ENCODE measurements around the gene IRF5.
"Not testable (repeated sequence)": the region's sequence is repeated elsewhere in the genome, so short reads cannot be mapped to it uniquely, and the experiment has no call there.

Gene IRF5

GRCh38 chr7:128974241-128974934 lies 36.7 kb downstream of the IRF5 start:
- no peak for DNase-seq

- DNase-seq = no peak
These were observed 44.4 kb downstream of the IRF5 start for GRCh38 chr7:128982105-128982504.

DNA sequence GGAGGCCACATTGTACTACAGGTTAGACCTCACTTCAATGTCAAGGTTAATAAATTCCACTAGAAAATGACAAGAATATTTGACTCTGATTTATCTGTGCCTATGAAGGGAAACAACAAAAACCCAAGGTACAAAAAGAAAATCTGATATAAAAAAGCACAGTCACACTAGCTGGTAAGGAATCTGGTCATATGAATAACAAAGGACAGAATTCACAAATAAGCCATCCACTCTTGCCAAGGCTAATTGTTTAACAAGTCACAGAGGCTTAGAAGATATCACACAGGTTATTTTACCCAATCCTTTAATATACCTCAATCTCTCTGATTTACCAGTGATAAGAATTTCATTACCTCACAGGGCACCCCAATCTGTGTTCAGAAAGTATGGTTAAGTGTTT lies 47.9 kb downstream of the IRF5 start:
- no peak for DNase-seq

- no peak for DNase-seq
These were observed 48.9 kb downstream of the IRF5 start for GRCh38 chr7:128986609-128987008.

- no peak for DNase-seq
These were observed 50.6 kb downstream of the IRF5 start for GRCh38 chr7:128988372-128988771.

GRCh38 chr7:128989961-128990360 lies 52.2 kb downstream of the IRF5 start:
- no peak for DNase-seq

DNA sequence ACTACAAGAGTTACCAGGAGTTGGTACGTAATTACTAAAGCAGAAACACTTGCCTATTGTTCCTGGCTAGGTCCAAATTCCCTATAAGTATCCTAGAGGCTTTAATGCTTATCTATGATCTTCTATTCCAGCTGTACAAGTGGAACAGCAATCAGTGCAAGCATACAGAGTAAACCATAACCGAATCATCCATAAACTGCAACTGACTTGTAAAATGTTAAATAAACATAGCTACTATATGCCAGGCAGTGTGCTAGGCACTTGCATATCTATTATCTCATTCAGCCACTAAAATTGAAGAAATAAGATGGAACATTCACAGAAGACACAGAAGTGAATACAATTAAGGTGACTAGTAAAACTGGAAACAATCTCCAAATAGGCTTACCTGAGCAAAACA lies 55.7 kb downstream of the IRF5 start:
- DNase-seq = no peak

DNA sequence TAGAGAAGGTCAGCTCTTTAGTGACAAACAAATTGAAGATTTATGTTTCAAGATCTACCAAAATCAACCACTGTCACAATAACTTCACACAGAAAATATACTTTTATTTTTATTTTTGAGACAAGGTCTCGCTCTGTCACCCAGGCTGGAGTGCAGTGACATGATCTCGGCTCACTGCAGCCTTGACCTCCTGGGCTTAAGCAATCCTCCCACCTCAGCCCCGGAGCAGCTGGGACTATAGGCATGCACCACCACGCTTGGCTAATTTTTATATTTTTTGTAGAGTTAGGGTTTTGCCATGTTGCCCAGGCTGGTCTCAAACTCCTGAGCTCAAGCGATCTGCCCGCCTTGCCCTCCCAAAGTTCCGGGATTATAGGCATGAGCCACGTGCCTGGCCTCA lies 56.8 kb downstream of the IRF5 start:
- not testable (repeated sequence) for DNase-seq

DNA sequence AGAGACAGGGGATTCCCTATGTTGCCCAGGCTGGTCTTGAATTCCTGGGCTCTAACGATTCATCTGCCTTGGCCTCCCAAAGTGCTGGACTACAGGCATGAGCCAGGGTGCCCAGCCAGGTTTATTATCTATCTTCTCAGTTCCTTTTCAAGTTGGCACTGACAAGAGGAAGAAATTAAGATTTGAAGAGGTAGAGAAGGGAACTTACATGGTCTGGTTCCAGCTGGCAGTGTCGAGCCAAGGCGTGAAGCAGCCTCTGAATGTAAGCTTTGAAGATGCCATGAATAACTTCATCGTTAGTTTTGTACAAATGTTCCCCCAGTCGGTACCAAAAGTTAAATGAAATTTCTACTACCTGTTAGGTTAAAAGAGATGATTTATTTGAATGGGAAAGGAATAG lies 59.5 kb downstream of the IRF5 start:
- no peak for DNase-seq
